GM19193 (cell line): ENCODE measurements around the gene SLC25A4.

Source experiments
- POLR2A ChIP-seq: IDR thresholded peaks from 4 replicates; pipeline ENCODE4 v1.6.1; 2011; ENCODE audit not compliant: insufficient read depth, insufficient read length; ENCODE audit errors: extremely low read depth

The SLC25A4 gene

DNA sequence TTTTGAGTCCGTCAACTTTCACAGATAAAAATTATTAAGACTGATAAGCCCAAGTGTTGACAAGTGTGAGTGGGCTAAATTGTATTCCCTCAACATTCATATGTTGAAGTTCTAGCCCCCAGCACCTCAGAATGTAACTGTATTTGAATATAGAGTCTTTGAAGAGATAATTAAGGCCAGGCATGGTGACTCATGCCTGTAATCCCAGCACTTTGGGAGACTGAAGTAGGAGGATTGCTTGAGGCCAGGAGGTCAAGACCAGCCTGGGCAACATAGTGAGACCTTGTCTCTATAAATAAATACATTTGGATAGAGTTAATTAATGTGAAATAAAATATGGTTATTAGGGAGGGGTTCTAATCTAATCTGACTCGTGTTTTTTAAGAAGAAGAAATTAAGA lies 29.7 kb upstream of the SLC25A4 start:
- no peak for TF ChIP-seq POLR2A

DNA sequence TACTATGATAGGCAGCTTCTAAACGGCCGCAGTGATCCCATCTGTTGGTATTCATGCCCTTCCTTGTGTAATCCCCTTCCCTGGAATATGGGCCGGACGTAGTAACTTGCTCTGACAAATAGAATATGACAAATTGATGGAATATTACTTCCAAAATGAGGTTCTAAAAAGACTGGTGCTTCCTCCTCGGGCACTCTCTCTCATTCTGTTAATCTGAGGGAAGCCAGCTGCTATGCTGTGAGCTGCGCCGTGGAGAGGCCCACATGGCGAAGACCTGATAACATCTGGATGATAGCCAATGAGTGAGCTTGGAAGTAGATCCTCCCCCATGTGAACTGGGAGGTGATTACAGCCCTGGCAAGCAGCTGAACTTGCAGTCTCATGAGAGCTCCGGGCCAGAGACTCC lies 27.2 kb upstream of the SLC25A4 start:
- no peak for TF ChIP-seq POLR2A

DNA sequence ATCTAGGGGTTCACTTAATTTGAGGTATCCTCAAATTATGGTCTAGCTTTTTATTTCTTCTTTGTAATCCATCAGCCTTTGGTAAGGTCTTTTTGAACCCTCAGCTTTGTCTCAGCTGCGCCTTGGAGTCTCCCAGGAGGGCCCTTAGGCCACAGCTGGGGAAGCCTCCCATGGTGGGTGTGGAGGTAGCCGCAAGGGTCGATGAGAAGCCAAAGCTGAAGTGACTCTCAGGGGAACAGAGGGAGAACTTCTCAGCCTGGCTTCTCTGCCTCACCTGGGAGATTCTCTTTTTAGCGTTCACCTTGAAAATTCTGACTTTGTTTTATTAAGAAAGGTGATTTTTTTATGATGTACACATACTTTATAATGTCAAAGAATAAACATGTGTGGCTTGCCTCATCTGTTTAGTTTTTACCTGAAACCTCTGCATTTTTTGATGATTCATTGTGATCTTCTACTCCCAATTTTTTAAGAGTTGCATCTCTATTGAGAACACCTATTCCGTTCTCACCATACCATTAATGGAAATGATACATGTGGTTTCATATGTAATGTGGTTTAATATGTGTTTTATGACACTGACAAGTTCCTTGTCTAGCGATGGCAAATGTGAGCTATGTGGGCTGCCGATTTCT lies 25.6 kb upstream of the SLC25A4 start:
- no peak for TF ChIP-seq POLR2A

DNA sequence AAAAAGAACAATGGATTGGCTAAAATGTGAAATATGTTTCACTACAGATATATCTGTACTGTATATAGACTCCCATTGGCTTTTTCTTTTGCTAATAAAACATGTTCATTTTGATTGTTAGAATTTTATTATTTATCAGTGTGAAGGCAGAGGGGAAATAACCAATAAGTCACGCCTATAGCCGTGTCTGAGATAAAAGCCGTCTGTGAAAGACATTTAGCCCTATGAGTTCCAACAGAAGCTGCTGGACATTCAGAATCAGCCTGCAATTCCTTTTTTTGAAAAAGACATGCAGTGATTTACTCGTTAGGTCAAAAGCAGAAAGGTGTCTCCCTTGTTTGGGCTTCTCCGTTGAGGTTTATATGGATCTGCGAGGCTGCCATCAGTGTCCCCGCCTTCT lies 24.2 kb upstream of the SLC25A4 start:
- no peak for TF ChIP-seq POLR2A

DNA sequence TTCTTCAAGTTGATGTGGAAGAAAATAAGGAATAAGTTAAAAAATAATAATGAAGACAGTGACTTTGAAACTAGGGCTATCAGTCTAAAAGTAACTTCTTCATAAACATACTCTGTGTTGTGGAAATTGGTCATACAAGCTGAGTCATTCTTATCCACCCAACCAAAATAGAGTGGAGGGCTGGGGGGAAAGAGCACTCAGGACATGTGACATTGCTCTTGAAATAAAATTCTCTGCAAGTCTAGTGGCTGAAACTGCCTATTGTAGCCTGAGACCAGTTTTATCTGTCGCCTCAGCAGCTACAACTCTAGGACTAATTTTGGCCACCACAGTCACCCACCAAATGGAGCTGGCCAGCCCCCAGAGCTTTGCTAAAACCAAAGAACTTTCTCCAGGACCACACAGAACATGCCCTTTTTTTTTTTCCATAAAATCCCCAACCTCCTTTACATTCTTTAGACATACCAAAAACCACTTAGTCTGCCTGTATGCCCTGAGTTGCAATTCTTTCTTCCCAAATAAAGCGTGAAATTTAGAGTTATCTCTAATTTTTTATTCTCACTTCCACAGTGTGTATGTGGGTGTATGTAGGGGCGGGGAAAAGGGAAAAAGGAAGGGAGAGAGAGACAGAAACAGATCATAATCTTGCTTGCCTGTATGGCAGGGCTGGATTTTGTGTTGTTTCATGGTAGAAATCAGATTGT lies 23.0 kb upstream of the SLC25A4 start:
- no peak for TF ChIP-seq POLR2A

DNA sequence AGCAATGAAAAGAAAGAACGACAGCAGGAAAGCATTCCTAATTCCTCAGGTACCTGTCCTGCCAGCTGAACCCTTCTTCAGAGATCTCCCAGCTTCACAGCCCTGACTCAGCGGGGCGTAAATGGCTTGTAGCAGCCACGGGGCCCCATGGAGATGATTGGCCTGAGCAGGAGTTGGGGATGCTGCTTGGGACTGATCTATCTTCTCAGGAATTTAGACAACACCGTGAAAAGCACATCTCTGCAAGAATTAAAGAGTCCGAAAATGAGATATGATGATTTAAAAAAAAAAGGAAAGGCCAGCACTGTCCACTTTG lies 22.5 kb upstream of the SLC25A4 start:
- no peak for TF ChIP-seq POLR2A

DNA sequence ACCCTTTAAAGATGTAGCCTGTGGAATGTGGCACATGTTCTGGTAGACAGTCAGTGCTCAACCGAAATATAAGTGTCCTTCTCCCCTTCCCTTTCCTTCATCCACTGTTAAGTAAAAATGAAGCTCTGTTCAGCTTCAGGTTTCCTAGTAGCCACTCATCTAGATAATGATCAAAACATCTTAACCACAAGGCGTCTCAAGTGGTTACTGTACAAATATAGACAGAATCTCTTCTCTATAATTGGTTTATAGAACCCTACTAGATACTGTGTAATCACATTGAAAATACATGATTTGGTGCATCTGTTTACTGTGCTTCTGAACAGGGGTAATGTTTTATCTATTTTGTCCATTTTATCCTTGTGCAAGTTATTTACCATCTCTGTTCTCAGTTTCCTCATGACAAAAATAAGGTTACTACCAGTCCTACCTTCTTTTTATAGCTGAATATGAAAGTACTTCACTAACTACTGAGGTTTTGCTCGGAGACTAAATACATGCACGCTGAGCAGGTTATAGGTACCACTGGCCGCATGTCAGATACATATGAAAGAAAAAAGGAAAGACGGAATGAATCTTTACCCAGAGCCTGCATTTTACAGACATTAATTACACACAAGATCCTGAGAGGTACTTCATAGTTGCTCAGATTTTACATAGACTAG lies 20.3 kb upstream of the SLC25A4 start:
- TF ChIP-seq POLR2A, result no peak

DNA sequence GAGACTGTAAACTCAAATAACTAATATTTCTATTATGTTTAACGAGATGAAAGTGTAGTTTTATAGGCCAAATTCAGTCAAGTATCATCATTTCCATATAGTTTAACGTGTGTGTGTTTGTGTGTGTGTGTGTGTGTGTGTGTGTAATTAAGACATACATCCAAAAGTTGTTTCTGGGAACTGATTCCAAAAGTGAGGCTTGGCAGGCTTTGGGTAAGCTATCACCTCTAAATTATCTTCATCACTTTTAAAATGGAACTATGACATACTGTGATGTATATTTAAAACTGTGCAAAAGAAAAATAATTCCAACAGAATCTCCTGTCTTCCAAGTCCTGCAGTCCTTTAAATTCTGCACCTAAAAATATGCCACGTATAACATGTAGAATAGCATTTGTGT lies 19.1 kb upstream of the SLC25A4 start:
- TF ChIP-seq POLR2A, result no peak

DNA sequence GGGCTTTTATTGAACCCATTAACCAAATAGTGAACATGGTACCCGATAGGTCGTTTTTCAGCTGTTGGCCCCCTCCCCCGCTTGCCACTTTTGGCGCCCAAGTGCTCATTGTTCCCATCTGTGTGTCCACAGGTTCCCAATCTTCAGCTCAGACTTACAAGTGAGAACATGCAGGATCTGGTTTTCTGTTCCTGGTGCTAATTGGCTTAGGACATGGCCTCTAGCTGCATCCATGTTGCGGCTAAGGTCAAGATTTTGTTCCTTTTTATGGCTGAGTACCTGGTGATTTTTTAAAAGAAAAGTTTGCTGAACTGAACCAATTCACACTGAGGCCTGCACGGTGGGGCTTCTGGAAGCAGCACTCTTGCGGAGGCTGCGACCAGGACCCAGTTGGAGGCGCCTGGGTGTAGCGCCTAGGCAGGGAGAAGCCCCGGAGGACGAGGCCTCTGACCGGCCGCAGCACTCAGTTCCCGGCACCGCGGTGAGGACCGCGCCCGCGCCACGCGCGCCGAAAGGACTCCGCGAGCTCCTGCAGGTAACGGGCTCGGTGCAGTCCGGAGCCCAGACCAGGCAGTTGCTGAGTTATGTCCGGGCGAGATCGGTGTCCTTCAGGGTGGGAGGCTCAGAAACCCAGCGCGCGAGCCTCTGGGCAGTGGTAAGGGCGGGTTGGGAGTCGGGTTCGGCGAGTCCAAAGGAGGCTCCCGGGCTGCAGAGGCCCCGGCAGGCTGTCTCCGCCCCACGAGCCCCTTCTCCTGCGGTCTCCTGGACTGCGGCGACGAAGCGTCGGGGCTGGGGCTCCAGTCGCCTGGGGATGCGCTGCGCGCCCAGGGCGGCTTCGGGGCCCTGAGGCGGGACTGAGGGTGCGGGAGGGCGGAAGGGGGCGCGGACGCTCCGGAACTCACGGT lies 15.8 kb upstream of the SLC25A4 start:
- TF ChIP-seq POLR2A, result no peak

DNA sequence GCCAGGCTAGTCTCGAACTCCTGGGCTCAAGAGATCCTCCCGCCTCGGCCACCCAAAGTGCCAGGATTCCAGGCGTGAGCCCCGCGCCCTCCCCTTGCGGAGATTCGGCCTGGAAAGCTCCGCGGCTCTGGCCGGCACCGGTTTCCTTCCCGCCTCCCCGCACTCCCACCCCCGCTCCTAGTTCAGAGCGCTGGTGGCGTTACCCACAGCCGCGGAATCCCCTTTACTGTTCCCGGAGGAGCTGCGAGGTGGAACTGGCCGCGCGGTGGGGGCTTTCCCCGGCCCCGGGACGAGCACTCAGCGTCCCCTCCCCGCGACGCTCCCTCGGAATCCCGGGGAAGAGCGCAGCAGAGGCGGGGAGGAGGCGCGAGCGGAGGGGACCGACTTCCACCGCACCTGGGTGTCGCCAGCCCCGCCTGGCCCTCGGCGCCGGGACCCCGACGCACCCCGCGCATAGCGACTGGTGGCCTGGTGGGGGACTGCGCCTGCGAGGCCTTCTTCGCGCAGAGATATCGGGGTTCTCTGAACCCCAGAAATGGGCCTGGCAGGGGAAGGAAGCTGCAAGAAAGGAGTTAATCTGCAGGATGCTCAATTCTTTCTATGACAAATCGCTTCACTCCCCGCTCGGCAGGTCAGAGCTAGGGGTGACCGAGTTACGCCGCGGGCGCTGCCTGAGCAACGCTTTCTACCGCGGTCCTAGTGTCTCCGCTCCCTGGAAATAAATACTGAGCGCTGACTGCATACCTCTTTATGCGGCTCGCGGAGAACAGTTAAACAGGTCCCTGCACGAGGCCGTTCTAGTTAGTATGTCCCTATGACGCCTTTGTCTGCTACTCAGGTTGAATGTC lies 14.6 kb upstream of the SLC25A4 start:
- no peak for TF ChIP-seq POLR2A

DNA sequence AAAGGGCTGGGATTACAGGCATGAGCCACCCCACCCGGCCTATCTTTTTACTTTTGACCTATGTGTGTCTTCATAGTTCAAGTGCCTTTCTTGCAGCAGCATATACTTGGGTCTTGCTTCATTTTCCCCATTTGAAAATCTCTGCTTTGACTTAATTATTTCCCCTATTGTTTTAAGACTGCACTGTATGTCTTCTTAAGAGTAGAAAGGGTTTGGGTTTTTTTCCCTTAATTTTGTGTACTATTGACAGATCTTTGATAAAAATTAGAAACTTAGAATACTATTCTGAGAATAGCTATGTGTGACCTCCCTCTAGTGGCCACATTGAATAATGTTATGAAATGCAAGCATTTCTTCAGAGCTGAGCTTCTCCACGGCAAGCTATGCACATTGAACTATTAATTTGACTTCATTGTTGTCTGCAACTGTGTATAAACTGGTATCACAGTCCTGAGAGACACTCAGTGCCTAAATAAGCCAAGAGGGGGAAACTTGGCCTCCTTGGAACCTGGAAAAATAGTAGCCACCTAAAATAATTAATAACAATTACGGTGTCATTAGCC lies 8.7 kb upstream of the SLC25A4 start:
- TF ChIP-seq POLR2A, result no peak

DNA sequence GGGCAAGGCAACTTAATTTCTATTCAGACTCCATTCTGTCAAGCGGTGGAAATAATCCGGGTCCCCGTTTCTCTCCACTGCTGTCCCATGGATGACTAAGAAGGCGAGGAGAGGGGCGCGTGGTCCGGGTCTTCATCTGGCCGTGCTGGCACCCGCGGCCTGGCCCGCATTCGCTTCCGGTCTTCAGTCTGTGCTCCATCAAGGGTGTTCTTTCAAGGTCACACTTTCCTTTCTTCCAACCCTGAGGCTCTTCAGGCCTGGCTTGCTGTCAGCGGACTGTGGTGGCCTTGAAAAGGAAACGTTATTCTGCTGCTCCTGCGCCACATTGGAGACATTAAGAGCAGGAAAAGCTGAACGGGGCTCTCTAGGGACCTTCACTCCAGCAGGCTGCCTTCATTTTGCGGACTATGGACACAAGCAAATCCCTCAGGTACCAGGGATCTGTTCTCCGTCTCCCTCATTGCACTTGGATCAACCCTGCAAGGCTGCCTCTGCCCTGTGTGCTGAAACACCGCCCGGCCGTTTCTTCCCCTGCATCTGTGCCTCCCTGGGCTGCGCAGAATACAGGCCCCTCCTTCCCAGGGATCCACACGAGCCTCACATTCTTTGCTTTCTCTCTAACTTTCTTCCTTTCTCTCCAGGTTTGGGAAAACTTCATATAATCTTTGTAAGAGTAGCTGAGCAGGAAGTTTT lies 5.7 kb upstream of the SLC25A4 start:
- no peak for TF ChIP-seq POLR2A

DNA sequence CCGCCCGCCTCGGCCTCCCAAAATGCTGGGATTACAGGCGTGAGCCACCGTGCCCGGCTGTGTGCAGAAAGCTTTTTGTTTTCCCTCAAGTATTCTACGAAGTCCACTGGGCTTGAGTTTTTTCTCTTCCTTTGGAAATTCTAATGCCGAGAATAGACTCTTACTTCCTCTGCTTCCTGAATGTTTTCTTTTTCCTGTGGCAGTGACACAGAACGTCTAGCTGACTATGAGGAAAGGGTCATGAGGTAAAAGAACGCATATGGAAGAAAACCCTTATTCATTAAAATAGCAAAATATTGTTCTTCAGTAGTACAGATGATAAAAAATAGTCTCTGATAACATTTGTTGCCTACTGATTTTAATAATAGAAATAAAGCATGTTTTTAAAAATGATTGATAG lies 4.9 kb upstream of the SLC25A4 start:
- no peak for TF ChIP-seq POLR2A

DNA sequence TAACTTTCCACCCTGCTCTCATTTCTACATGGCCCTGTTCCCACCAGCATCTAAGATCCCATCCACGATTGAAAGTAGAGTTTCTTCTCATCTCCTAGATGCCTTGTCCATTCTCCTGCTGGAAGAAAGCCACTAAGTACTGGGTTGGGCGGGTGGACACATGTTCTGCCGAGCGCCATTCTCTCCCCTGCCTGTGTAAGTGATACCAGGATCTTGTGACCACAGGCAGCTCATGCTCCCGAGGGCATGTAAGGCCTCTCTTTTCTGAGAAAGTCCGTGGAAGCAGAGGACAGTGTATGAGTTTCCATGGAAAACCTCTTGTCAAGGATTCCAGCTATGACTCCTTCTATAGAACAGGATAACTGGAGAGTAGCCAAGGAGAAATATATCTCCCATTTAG lies 3.3 kb upstream of the SLC25A4 start:
- no peak for TF ChIP-seq POLR2A

DNA sequence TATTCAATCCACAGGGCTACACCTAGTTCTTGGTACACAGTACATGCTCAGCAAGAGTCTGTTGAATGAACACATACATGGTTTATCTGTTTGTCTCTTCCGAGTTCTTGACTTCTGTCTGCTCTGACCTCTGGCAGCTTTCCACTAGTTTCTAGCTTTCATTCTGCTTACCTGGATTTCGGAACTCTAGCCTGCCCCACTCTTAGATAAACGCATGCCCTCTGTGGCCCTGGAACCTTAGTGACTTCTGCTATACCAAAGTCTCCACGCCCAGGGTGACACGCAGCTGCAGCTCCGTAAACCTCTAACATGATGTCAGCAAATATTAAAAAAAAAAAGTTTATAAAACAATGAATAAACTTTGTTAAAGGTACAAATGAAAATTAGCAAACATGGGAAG lies 1.3 kb upstream of the SLC25A4 start:
- TF ChIP-seq POLR2A, result no peak

DNA sequence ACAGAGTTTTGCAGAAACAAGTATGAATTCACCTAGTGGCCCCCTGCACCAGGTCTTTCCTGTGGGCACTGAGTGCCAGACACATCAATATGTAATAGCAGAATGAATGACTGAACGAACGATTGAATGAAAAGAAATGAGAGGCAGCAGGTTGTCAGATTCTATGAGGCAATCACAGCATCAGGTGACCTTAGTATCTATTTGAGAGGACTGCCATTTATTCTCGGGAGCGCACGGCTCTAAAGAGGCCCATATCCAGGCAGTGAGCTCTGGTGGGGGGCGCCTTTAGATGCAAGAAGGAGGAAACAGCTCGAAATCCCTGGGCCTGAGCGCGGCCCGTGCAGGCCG lies 528 bp upstream of the SLC25A4 start:
- no peak for TF ChIP-seq POLR2A
